ENCODE measurements around the gene SOS1.

GRCh38 chr2:38960609-38961320 lies 160.1 kb downstream of the SOS1 start:
- TF ChIP-seq TEAD3 (CRISPR knock-in tag; optimal IDR thresholded peaks at IDR 0.05; ENCODE audit: borderline replicate concordance): no peak
- TF ChIP-seq ZNF382 (CRISPR knock-in tag; IDR thresholded peaks at IDR 0.05; ENCODE audit: borderline replicate concordance): no peak
- no peak for TF ChIP-seq ZNF121 (CRISPR knock-in tag; IDR thresholded peaks at IDR 0.05)
- no peak for TF ChIP-seq THAP7 (CRISPR knock-in tag; IDR thresholded peaks at IDR 0.05)
- TF ChIP-seq RORA (CRISPR knock-in tag; IDR thresholded peaks at IDR 0.05): no peak
- no peak for TF ChIP-seq ZSCAN25 (CRISPR knock-in tag; IDR thresholded peaks at IDR 0.05)
- TF ChIP-seq ZNF232 (CRISPR knock-in tag; IDR thresholded peaks at IDR 0.05; ENCODE audit: borderline replicate concordance): no peak
- no peak for TF ChIP-seq ZNF274 (CRISPR knock-in tag; IDR thresholded peaks at IDR 0.05)
- no peak for TF ChIP-seq ETV6 (CRISPR knock-in tag; conservative IDR thresholded peaks at IDR 0.05)
- no peak for TF ChIP-seq PRMT3 (CRISPR knock-in tag; IDR thresholded peaks at IDR 0.05; ENCODE audit: borderline replicate concordance, low read depth)
- TF ChIP-seq, protein P1, sequence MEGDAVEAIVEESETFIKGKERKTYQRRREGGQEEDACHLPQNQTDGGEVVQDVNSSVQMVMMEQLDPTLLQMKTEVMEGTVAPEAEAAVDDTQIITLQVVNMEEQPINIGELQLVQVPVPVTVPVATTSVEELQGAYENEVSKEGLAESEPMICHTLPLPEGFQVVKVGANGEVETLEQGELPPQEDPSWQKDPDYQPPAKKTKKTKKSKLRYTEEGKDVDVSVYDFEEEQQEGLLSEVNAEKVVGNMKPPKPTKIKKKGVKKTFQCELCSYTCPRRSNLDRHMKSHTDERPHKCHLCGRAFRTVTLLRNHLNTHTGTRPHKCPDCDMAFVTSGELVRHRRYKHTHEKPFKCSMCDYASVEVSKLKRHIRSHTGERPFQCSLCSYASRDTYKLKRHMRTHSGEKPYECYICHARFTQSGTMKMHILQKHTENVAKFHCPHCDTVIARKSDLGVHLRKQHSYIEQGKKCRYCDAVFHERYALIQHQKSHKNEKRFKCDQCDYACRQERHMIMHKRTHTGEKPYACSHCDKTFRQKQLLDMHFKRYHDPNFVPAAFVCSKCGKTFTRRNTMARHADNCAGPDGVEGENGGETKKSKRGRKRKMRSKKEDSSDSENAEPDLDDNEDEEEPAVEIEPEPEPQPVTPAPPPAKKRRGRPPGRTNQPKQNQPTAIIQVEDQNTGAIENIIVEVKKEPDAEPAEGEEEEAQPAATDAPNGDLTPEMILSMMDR (CRISPR knock-in tag; IDR thresholded peaks at IDR 0.05): no peak

Measured in HepG2 (cell line).